ENCODE data around the gene MPP2. TPM values are rescaled to one million over a fixed set of nuclear protein-coding genes. Genes with fewer than 3 reads are reported as not detected.
"Not testable (repeated sequence)": the region's sequence is repeated elsewhere in the genome, so short reads cannot be mapped to it uniquely, and the experiment has no call there.

Gene MPP2
- polyA plus RNA-seq, 3 donors, result 0.61 to 3.3 (median 0.71) TPM

DNA sequence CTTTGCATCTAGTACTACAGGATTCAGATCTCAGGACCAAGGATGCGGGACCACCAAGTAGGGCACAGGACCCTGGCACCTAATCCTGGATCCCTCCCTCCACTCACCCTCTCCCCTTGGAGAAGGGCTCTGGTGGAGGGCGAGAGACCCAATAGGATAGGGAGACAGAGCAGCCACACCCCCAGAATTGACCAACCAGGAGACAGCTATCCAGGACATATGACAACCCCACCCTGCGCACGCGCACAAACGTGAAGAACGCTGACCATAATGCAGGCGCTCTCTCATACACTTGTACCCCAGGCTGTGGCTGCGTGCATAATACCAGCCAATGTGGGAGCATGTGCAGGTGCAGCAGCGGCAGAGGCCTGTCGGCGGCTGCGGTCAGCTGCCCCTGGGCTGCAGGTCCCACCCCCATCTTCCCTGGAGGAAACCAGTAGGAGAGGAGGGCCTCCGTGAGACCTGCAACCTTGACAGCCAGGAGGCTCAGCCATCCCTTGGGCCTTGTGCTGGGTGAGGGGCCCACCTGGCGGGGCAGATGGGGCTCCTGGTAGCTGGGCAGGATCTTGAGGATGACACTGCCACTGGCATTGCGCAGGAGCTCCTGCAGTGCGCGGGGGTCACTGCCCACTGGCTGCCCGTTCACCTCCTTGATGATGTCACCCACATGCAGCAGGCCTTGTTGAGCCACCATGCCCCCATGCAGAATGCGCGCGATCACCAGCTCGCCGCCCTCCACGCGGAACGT is 25.4 kb downstream of the MPP2 start:
- no peak overlapping the region for H3K27ac ChIP-seq (ENCODE audit: low read depth, low read length)
- 90 to 94% (median 93%) methylated on average over 25 to 27 of the region's 27 CpGs for WGBS, 3 donors

DNA sequence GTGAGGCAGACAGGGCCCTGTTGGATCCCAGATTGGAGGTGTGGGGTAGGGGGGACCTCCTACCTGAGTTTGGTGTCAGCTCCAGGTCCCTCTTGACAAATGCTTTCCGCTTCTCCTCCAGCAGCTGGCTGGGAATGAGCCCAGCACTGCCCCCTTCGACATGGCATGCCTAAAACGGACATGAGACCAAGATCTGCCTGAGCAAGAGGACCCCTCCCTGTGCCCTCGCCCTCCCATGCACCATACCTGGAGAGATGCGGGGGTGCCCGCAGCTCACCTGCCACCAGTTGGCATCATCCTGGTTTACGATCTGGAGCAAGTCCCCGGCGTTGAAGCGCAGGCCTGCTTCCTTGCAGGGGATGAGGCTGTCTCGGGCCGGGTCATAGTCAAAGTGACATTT is 26.2 kb downstream of the MPP2 start:
- WGBS, 3 donors, result 88 to 93% (median 93%) methylated on average over 12 of the region's 12 CpGs
- H3K27ac ChIP-seq (ENCODE audit: low read depth, low read length), result no peak overlapping the region

DNA sequence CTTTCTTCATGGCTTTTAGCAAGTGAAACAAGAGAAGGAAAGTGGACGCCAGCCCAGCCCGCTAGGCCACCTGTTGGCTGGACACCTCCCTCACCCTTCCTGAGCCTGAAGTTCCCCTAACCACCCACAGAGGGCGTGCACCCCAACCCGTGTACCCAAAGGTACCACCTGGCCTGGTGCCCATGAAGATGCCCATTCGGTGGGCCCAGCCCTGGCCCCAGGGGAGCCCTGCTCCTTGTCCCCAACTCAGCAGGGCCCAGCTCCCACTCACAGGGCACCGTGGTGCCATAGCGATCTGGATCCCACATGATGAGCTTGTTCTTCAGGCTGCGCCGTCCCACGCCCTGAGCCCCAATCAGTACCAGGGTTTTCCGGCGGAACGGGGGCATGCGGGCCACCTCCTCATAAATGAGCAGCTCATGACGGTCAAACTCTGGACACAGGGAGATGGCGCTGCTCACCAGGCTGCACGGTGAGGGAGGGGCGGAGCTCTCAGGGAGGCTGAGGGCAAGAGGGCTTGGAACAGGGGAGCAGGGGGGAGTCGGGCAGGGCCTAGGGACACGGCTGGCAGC is 26.8 kb downstream of the MPP2 start:
- H3K27ac ChIP-seq (ENCODE audit: low read depth, low read length), result no peak overlapping the region
- WGBS, 3 donors, result 70 to 82% (median 77%) methylated on average over 20 of the region's 20 CpGs

DNA sequence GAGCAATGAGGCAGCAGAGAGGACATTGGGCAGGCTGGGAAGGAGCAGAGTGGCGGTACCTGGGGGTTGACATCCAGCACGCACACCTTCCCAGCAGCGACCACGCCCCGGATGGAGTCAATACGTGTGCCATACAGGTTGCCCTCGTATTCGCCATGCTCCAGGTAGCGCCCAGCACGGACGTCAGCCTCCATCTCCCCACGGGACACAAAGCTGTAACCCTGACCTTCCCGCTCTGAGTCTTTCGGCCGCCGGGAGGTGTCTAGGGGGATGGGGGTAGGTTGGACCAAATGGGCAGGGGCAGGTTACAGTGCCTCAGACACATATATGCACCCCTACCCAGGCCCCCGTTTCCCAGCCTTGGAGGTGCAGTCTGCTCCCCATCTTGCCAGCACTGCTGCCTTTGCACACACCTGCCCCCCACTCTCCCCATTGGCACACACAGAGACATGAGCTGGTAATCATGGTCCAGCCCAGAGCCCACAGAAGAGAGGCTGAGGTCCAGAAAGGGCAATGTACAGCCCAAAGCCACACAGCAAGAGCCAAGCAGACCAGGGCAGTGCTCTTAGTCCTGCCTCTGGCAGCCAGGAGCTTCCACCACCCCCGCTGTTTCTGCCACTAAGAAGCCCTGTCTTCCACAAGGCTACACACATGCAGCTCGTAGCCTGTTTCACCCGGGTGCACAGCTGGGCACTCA is 27.5 kb downstream of the MPP2 start:
- 85 to 89% (median 87%) methylated on average over 20 of the region's 20 CpGs for WGBS, 3 donors

DNA sequence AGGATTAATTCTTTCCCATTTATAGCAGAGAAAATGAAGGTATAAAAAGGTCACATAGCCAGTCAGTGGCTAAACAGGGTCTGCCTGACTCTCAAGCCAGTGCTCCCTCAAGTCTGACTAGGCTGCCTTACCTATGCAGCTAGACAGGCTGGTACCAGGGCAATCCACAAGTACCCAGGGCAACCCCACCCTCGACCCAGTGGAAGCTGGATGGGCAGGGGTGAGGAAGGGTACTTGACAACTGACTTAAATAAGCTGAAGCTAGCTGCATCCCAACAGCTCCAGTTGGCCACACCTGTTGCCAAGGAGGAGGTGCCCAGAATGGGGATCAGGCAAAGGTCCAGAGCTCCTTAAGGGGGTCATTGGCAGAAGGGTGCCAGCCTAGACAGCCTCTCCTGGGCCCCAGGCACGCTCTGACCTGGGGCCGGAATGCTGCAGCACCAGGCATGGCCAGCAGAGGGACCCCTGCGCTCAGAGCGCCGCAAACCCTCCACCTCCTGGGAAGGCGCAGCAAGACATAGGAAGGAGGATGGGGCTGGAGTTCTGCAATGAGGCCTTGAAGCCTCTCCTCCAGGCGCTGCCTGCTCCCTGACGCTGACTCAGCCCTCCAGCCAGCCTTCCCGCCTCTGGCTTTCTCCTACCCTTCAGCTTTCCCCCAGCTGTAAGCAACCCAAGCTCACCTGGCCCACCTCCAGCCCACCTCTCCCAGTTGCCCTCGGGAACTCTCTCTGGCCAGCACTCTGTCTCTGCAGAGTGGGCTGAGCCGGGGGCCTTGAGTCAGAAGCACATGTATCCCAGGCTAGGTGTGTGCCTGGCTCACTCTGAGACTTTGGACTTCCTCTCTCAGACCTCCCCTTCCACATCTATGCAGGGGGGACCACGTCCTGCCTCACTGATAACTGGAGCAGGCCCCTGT is 28.8 kb downstream of the MPP2 start:
- H3K27ac ChIP-seq (ENCODE audit: low read depth, low read length), result no peak overlapping the region
- WGBS, 3 donors, result 15 to 19% (median 18%) methylated on average over 13 of the region's 13 CpGs

More for the DNA sequence above, 27.5 kb downstream of the MPP2 start:
- no peak overlapping the region for H3K27ac ChIP-seq (ENCODE audit: low read depth, low read length)

DNA sequence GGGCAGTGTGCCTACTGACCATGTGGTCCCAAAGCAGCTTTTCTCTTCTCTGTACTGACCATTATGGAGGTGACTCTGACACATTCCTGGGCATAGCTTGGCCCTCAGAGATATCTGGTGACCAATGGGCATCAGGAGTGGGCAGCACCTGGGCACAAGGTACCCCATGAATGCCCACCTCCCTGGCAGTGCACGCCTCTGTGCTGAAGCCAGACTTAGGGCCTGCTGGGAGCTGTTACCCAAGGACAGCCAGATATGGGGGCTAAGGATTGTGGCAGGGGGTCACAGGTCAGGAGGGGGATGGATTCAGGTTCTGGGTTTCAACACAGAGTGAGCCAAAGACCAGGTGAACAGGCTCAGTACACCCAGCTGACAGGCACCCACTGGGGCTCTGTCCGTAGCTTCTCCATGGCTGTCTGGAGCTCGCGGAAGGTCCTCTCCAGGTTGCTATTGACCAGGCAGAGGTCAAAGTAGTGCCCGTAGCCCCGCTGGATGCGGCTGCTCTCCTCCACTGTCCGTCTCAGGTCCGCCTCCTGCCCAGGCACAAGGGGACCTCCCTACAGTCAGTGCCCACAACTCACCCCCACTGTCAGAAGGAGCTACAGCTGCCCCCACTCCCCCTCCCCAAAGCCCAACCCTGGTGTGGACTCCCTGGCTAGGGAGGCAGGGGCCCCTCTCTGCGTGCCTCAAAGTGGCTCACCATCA is 29.7 kb downstream of the MPP2 start:
- WGBS, 3 donors, result 94 to 96% (median 95%) methylated on average over 8 to 10 of the region's 10 CpGs
- no peak overlapping the region for H3K27ac ChIP-seq (ENCODE audit: low read depth, low read length)

DNA sequence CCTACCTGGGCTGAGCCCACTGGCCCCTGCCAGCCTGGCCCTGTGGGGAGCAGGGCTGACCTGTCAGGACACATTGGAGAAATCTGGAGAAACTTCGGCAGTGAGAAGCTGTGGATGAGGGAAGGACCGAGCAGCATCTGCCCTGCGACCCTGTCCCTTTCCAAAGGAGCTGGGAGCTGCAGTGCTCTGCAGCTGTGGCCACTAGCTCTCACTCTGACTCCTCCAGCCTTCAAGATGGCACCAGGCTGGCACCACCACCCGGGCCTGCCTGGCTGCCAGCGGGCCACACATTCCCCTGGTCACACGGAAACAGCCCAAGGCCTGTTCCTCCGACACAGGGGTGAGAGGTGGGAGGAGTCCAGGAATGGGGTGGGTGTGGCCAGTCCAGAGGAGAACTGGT is 30.3 kb downstream of the MPP2 start:
- WGBS, 3 donors, result 78 to 86% (median 79%) methylated on average over 7 of the region's 7 CpGs

DNA sequence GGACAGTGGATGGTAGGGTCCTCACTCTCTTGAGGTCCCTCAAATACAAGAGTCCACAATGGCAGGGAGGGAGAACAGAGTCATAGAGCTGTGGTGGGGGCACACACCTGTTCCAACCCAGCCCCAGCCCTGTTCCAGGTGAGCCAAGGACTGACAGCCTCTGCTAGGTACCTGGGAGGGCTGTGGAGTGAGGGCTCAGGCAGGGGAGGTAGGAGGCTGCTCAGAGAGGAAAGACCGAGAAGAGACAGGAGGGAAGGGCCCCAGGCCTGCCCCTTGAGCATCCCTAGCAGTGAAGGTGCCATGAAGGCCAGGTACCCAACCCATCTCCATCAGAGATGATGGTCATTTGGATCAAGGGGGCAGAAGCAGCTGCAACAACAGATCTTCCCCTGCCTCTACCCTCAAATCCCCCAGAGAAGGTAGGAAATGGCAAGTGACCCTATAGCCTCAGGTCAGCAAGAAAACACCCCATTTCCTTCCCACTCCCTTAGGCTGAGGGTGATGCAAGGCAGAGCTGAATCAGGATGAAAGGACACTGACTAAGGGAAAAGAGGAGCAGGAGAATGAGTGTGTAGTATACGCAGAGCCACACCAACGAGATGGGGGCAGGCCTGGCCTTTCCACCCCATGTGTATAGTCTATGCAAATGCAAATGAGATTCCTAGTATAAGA is 31.7 kb downstream of the MPP2 start:
- no peak overlapping the region for H3K27ac ChIP-seq (ENCODE audit: low read depth, low read length)
- WGBS, 3 donors, result 78 to 93% (median 92%) methylated on average over 3 of the region's 3 CpGs

More for the DNA sequence above, 30.3 kb downstream of the MPP2 start:
- no peak overlapping the region for H3K27ac ChIP-seq (ENCODE audit: low read depth, low read length)

- 50 to 88% (median 72%) methylated on average over 3 of the region's 3 CpGs for WGBS, 3 donors
- no peak overlapping the region for H3K27ac ChIP-seq (ENCODE audit: low read depth, low read length)
Measured at GRCh38 chr17:43874293-43874692, 33.0 kb downstream of the MPP2 start.

DNA sequence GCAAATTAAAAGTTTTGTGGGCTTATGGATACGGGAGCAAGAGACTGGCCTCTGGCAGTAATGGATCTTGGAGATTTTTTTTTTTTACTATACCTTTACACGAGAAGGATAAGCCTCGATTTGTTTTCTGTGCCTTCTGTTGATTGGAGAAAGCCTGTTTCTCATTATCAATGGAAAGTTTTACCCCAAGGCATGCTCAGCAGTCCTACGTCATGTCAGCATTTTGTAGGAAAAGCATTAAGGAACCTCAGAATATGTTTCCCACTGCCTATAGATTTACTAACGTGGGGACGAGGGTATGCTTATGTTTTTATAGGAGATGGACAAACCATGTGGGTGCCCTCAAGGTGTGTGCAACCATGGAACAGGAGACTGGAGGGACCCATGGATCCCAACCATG is 33.5 kb downstream of the MPP2 start:
- WGBS, 3 donors, result 72 to 76% (median 74%) methylated on average over 6 of the region's 6 CpGs

GRCh38 chr17:43873091-43873490 is 34.2 kb downstream of the MPP2 start:
- 66 to 73% (median 66%) methylated on average over 5 of the region's 5 CpGs for WGBS, 3 donors

More for the DNA sequence above, 33.5 kb downstream of the MPP2 start:
- H3K27ac ChIP-seq (ENCODE audit: low read depth, low read length), result no peak overlapping the region

GRCh38 chr17:43871946-43872690 is 35.2 kb downstream of the MPP2 start:
- WGBS, 3 donors, result 62 to 73% (median 67%) methylated on average over 14 of the region's 14 CpGs

More at GRCh38 chr17:43873091-43873490, 34.2 kb downstream of the MPP2 start:
- no peak overlapping the region for H3K27ac ChIP-seq (ENCODE audit: low read depth, low read length)

GRCh38 chr17:43869031-43869430 is 38.3 kb downstream of the MPP2 start:
- WGBS, 3 donors, result 76 to 91% (median 80%) methylated on average over 6 of the region's 6 CpGs
- not testable (repeated sequence) for H3K27ac ChIP-seq (ENCODE audit: low read depth, low read length)

More at GRCh38 chr17:43871946-43872690, 35.2 kb downstream of the MPP2 start:
- no peak overlapping the region for H3K27ac ChIP-seq (ENCODE audit: low read depth, low read length)

DNA sequence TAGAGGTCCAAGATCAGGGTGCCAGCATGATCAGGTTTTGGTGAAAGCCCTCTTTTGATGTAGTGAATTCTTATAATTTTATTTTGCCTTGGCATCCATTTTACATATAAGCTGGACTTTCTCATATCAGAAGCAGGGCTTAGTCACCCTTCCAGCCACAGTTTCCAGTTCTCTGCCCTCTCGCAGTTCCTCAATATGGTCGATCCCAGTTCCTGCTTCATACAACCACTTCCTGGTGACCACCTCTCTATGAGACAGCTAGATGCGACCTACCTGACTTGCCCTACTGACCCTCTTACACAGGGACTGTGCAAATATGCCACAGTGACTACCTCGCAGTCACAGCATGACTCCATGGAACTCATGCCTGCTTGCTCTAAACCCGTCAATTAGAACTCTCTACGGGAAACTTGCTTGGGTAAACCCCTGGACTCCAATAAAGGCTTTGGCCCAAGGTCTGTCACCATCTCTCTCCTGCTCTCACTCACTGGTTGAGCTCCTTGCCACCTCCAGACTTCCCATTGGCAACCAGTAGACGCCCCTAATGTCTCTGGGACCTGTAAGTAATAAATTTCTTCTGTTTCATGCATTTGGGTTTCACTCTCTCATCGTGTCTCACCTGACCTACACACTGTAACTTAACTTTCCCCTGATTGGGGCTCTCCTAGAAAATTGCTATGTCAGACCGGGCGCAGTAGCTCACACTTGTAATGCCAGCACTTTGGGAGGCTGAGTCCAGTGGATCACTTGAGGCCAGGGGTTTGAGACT is 38.9 kb downstream of the MPP2 start:
- no peak overlapping the region for H3K27ac ChIP-seq (ENCODE audit: low read depth, low read length)
- 79 to 88% (median 80%) methylated on average over 10 of the region's 10 CpGs for WGBS, 3 donors

GRCh38 chr17:43864161-43864984 is 43.0 kb downstream of the MPP2 start:
- 82 to 87% (median 86%) methylated on average over 4 of the region's 4 CpGs for WGBS, 3 donors
- no peak overlapping the region for H3K27ac ChIP-seq (ENCODE audit: low read depth, low read length)

Data from adipose tissue (tissue), 3 donors.